HepG2 (cell line): ENCODE data around the gene ZNF561.
"Not testable (repeated sequence)": the region's sequence is repeated elsewhere in the genome, so short reads cannot be mapped to it uniquely, and the experiment has no call there.

ENCODE experiments used
- ESRRA ChIP-seq: sonication (generic); formaldehyde crosslinking; IDR thresholded peaks from 2 replicates; pipeline ENCODE4 v1.5.1; 2020; ENCODE audit warnings: mild to moderate bottlenecking, low read depth, missing genetic modification reagents
- EZH2 ChIP-seq: conservative IDR thresholded peaks from 2 replicates; pipeline ENCODE4 v1.6.1; 2012; ENCODE audit warnings: mild to moderate bottlenecking, low read depth, low read length, moderate library complexity
- FOXP1 ChIP-seq, 2 experiments: fragments of 450-650 bp in 1 of 2; IDR thresholded peaks; 2 replicates each; pipeline ENCODE4 v1.6.1; 2017 to 2018; ENCODE audit warnings: antibody characterized with exemption in 1 of 2
- KDM1A ChIP-seq: IDR thresholded peaks from 2 replicates; pipeline ENCODE4 v1.6.1; 2016; ENCODE audit warnings: missing compliant biosample characterization
- NBN ChIP-seq: fragments of 450-650 bp; conservative IDR thresholded peaks from 2 replicates; pipeline ENCODE4 v1.6.1; 2017
- POLR2A ChIP-seq, 2 experiments: IDR thresholded peaks; 2 replicates each; pipeline ENCODE4 v1.6.1; 2011; ENCODE audit warnings: low read depth in 2 of 2, low read length in 2 of 2, mild to moderate bottlenecking in 1 of 2, moderate library complexity in 1 of 2; ENCODE audit not compliant: insufficient read depth in 1 of 2
- POLR2AphosphoS5 ChIP-seq: IDR thresholded peaks from 2 replicates; pipeline ENCODE4 v1.6.1; 2012; ENCODE audit warnings: low read depth, low read length
- RFX5 ChIP-seq: IDR thresholded peaks from 2 replicates; pipeline ENCODE4 v1.6.1; 2011; ENCODE audit warnings: low read depth, low read length, improper control_type of control experiment
- SETDB1 ChIP-seq: sonication (generic); formaldehyde crosslinking; IDR thresholded peaks from 2 replicates; pipeline ENCODE4 v1.5.1; 2020; ENCODE audit warnings: missing genetic modification reagents, mild to moderate bottlenecking, borderline replicate concordance
- ZFX ChIP-seq: sonication (generic); formaldehyde crosslinking; IDR thresholded peaks from 2 replicates; pipeline ENCODE4 v1.4.0; 2020; ENCODE audit warnings: mild to moderate bottlenecking, low read depth, missing genetic modification reagents, moderate library complexity
- ZNF816 ChIP-seq: sonication (generic); formaldehyde crosslinking; IDR thresholded peaks from 2 replicates; pipeline ENCODE4 v1.8.0; 2022; ENCODE audit warnings: missing genetic modification reagents, mild to moderate bottlenecking, borderline replicate concordance

DNA sequence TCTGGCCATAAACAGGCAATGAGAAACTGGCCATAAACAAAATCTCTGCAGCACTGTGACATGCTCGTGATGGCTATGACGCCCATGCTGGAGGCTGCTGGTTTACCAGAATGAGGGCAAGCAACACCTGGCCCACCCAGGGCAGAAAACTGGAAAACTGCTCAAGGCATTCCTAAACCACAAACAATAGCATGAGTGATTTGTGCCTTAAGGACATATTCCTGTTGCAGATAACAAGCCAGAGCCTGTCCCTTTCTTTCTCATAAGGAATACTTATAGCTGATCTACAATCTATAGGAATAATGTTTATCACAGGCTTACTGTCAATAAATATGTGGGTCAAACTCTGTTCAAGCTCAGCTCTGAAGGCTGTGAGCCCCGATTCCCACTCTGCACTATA lies 30.4 kb upstream of the ZNF561 start:
- not testable (repeated sequence) for TF ChIP-seq RFX5; ESRRA (CRISPR knock-in tag); POLR2A (IDR thresholded peaks at IDR 0.05; ENCODE audit: insufficient read depth in 1 of 2, low read depth in 2 of 2, low read length in 2 of 2); SETDB1 (CRISPR knock-in tag); ZNF816; POLR2AphosphoS5; EZH2; ZFX (CRISPR knock-in tag); NBN; KDM1A (CRISPR knock-in tag); FOXP1 (IDR thresholded peaks at IDR 0.05); FOXP1 (CRISPR knock-in tag; IDR thresholded peaks at IDR 0.05)
